Left ventricle myocardium superior (tissue), 1 donor: ENCODE data around the gene COL6A1. TPM values are rescaled to one million over a fixed set of nuclear protein-coding genes. Genes with fewer than 3 reads are reported as not detected.

Source experiments
- ATAC-seq: fragments of 200-7000 bp; cut with Tn5 transposase; one replicate; pipeline ENCODE4 v1.9.1; 2020; ENCODE audit warnings: mild to moderate bottlenecking, moderate library complexity
- DNase-seq: peaks from one replicate; pipeline ENCODE4 v3.0.0-alpha.2; 2020
- intact Hi-C: fragments of 100-400 bp; cut with micrococcal nuclease; formaldehyde crosslinking; loops from one replicate; pipeline ENCODE4 v1.11.0; 2022
- total RNA-seq: library from RNA; stranded (reverse); fragmentation: NEBNext Ultra II Directional; extraction: Animal tissue kit (Norgen Biotek cat#: 25700); gene quantifications from one replicate; pipeline ENCODE4 v1.2.1, GENCODE V29; 2021
- donor health status: DM: no; HTN: yes; CAD: no; lungs with severe emphysema.

The COL6A1 gene
- total RNA-seq, 1 donor from 2014 or later, result 188 TPM

DNA sequence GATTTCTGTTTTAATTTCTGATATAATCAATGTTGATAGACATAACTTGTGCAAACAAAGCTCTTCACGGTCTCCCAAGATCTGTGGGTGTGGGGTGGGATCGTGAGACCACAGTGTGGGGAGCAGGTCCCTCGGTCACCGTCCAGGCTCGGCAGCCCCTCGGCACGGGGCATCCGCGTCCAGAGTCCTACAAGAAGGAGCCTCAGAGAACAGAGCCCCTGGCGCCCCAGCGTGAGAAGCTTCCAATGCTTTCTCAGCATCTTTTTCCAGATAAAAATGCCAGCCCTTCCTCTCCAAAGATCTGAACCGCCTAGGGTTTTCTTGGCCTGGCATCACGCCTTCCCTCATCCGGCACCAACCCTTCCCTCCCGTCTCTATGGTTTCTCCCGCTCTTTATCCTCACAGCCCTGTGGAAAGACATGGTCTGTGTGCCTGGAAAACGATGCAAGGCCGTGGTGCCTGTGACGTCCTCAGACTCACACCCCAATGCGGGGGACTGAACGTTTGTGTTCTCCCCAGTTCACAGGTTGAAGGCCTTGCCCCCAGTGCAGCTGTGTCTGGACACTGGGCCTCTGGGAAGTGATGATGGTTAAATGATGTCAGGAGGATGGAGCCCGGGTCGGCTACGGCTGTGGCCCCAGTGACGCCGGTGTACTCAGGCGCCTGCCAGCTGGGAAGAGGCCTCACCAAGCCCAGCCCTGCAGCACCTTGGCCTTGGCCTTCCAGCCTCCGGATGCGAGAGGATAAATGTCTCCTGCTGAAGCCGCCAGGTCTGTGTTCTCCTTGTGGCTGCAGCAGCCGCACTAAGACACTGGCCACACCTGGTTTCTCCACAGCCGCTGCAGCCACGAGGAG, 70.5 kb downstream of the COL6A1 start:
- DNase-seq, result no peak
- intact Hi-C loops, result no loop called here
- ATAC-seq, result no peak

DNA sequence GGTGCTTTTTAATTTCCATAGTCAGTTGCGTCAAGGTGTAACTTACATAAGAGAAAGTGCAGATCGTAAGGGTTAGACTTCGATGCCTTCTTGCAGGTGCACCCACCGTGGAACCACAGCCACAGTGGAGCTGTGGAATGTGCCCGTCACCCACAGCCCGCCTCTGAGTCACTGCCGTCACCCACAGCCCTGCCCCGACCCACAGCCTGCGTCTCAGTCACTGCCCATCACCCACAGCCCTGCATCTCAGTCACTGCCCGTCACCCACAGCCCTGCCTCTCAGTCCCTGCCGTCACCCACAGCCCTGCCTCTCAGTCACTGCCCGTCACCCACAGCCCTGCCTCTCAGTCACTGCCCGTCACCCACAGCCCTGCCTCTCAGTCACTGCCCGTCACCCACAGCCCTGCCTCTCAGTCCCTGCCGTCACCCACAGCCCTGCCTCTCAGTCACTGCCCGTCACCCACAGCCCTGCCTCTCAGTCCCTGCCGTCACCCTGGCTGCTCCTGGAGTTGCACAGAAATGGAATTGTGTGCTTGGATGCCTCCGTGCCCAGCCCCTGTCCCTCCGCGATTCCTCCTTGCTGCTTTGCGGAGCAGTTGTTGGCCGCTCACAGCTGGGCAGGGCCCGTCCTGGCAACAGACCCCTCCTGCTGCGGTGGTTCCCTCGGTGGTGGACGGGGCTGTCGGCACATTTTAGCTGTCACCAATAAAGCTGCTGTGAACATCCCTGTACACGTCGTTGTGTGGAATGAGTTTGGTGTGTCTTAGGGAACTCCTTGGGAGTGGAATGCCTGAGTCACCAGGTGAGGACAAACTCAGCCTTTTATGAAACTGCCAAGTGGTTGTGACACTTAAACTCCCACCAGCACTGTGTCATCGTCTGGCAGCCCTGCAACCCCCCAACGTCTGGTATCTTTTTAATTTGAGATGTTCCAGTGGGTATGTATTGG, 71.4 kb downstream of the COL6A1 start:
- ATAC-seq (no peak), DNase-seq (no peak)
- intact Hi-C loops, result no loop called here

DNA sequence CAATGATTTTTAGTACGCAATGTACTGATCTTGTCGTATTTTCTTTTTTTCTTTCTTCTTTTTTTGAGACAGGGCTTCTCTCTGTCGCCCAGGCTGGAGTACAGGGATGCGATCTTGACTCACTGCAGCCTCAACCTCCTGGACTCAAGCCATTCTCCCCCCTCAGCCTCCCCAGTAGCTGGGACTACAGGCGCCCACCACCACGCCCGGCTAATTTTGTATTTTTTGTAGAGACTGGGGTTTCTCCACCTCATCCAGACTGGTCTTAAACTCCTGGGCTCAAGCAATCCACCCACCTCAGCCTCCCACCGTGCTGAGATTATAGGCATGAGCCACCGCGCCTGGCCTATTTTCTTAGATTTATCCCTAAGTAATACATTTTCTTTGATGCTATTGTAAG, 72.5 kb downstream of the COL6A1 start:
- intact Hi-C loops, result no loop called here
- DNase-seq (no peak), ATAC-seq (no peak)

DNA sequence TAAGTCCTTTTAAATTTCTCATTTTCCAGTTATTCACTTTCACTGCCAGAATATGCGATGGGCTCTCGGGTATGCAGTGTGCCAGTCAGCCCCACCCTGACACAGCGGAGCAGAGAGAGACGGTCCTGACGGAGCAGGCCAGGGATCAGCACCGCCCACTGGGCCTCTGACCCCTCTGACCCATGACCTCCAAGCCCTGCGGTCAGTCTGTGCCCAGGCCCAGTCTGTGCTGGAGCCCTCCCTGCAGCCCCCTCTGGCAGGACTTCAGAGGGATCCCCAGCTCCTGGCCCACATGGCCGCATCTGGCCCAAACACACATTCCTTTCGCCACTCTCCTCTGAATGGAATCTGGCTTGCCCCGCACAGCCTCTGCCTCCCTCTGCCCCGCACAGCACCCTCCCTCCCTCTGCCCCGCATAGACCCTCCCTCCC, 72.9 kb downstream of the COL6A1 start:
- ATAC-seq (peak; percentile 9), DNase-seq (peak; percentile 63)
- intact Hi-C loops, result no loop called here

Other genes with a start within 250 kb of the COL6A1 start
- gene COL6A2, start 116.3 kb downstream of the COL6A1 start, total RNA-seq, result 196 TPM
- gene FTCD, start 173.8 kb downstream of the COL6A1 start, total RNA-seq, result 1.5 TPM
- 12.0 TPM for gene SPATC1L, start 202.7 kb downstream of the COL6A1 start, total RNA-seq
- gene LSS, start 247.0 kb downstream of the COL6A1 start, total RNA-seq, result 58.3 TPM